Fibroblast of lung (primary cell): Measurements from ENCODE around the gene COL27A1. TPM values are rescaled to one million over a fixed set of nuclear protein-coding genes. Genes with fewer than 3 reads are reported as not detected.

ENCODE experiments used
- DNase-seq, 2 donors: peaks; one replicate each; pipeline versions ENCODE4 v3.0.0 to v3.0.0-alpha.2; 2010; ENCODE audit warnings: low read depth in 2 of 2
- H2AFZ ChIP-seq: 2 replicates; pipeline ENCODE4 v1.5.1; 2012; ENCODE audit warnings: low read length, control low read depth, inconsistent platforms
- H3K27ac ChIP-seq: 2 replicates; pipeline ENCODE4 v1.5.1; 2011; ENCODE audit warnings: low read length, control low read depth; ENCODE audit not compliant: insufficient read depth
- H3K27me3 ChIP-seq: 2 replicates; pipeline ENCODE4 v1.5.1; 2011; ENCODE audit warnings: mild to moderate bottlenecking, low read length; ENCODE audit not compliant: control insufficient read depth, insufficient read depth
- H3K36me3 ChIP-seq: 2 replicates; pipeline ENCODE4 v1.5.1; 2011; ENCODE audit warnings: low read length; ENCODE audit not compliant: control insufficient read depth, insufficient read depth
- H3K4me1 ChIP-seq: 2 replicates; pipeline ENCODE4 v1.5.1; 2011; ENCODE audit warnings: low read length; ENCODE audit not compliant: control insufficient read depth, insufficient read depth; ENCODE audit errors: extremely low read depth
- H3K4me2 ChIP-seq: 2 replicates; pipeline ENCODE4 v1.5.1; 2011; ENCODE audit warnings: low read length, control low read depth; ENCODE audit not compliant: insufficient read depth; ENCODE audit errors: extremely low read depth
- H3K4me3 ChIP-seq, 4 experiments: fragments of 200-600 bp in 1 of 4; sonication (generic) in 1 of 4; replicated peaks in 1 of 4; 2 replicates each; pipeline ENCODE4 v1.5.1; 2011 to 2016; ENCODE audit warnings: low read length in 4 of 4, low read depth in 3 of 4, mild to moderate bottlenecking in 3 of 4, control low read depth in 2 of 4, inconsistent platforms in 1 of 4, mixed read lengths in 1 of 4; ENCODE audit not compliant: insufficient read depth in 1 of 4; ENCODE audit errors: control extremely low read depth in 1 of 4
- H3K79me2 ChIP-seq: 2 replicates; pipeline ENCODE4 v1.5.1; 2012; ENCODE audit warnings: mild to moderate bottlenecking, low read length, inconsistent platforms; ENCODE audit not compliant: control insufficient read depth, insufficient read depth
- H3K9ac ChIP-seq: 2 replicates; pipeline ENCODE4 v1.5.1; 2011; ENCODE audit warnings: mild to moderate bottlenecking, low read length, control low read depth; ENCODE audit not compliant: insufficient read depth
- H3K9me3 ChIP-seq: 2 replicates; pipeline ENCODE4 v1.5.1; 2012; ENCODE audit warnings: low read depth, low read length; ENCODE audit not compliant: control insufficient read depth, insufficient read depth
- H4K20me1 ChIP-seq: 2 replicates; pipeline ENCODE4 v1.5.1; 2011; ENCODE audit warnings: low read length; ENCODE audit not compliant: control insufficient read depth, insufficient read depth; ENCODE audit errors: extremely low read depth
- EZH2 ChIP-seq: IDR thresholded peaks from 2 replicates; pipeline ENCODE4 v1.5.1; 2012; ENCODE audit warnings: low read length, control low read depth, mild to moderate bottlenecking; ENCODE audit errors: missing control alignments
- polyA plus RNA-seq, 2 donors: library from polyadenylated mRNA; depleted of rRNA in 1 of 2; stranded (reverse) in 1 of 2; unstranded in 1 of 2; fragments of >200 nt; gene quantifications; 2 replicates each; pipeline ENCODE4 v1.2.1, GENCODE V29; 2011 to 2012; ENCODE audit warnings: missing spikeins in 1 of 2
- total RNA-seq: library from RNA; depleted of rRNA; stranded (reverse); fragments of >200 nt; gene quantifications from 2 replicates; pipeline ENCODE4 v1.2.1, GENCODE V29; 2014
- TF ChIP-seq, protein P1 (sequence below), 2 donors: IDR thresholded peaks in 1 of 2; conservative IDR thresholded peaks in 1 of 2; 1 replicate in 1 of 2; 2 replicates in 1 of 2; pipeline ENCODE4 v1.5.1; 2011 to 2012; ENCODE audit warnings: low read length in 2 of 2, control low read depth in 1 of 2, inconsistent platforms in 1 of 2, low read depth in 1 of 2, mild to moderate bottlenecking in 1 of 2

COL27A1 gene
- total and polyA plus RNA-seq, 2 donors (not counting 1 experiment from before 2014, with no cell fraction given): 2.4 to 5.4 TPM

DNA sequence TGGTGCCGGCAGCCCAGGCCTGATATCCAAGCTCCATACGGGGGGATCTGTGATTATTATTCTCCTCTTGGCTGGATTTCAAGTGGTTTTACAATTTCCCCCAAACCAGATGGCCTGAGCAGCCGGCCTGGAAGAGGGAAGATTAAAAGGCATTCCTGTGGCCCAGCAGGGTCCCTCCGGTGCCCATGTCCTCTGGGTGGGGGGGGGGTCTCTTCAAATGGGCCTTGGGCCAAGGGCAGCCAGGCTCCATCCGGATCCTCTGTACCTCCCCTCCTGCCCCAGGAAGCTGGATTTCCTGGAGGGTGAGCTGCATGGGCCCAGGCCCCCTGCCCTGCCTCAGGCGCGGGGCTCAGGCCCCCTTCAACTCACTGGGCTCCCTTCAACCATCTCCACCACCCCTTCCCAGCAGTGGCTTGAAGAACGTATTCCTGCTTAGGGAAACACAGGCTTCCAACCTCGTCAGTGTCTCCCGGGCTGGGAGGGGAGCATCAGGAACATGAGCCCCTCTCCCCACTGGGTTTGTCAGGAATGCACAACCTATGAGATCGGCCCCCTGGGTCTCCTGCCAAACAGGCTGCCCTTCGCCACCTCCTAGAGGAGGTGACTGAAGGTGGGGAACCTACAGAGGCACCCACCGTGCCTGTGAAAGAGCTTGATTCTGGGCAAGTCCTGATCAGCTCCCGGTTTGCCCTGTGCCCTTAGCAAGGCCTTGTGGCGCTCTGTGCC is 104.6 kb downstream of the COL27A1 start:
- Histone ChIP-seq H3K27ac (no peak overlapping the region), H3K4me3 (no peak overlapping the region), H3K27me3 (no peaks in the 10 kb centered on the region), H3K36me3 (no peaks in the 10 kb centered on the region), H3K4me1 (no peaks in the 10 kb centered on the region), H2AFZ (no peak overlapping the region), H3K9ac (no peak overlapping the region), H3K4me2 (no peak overlapping the region), H3K79me2 (no peaks in the 10 kb centered on the region), H3K9me3 (no peaks in the 10 kb centered on the region), H4K20me1 (no peaks in the 10 kb centered on the region)
- TF ChIP-seq, protein P1, sequence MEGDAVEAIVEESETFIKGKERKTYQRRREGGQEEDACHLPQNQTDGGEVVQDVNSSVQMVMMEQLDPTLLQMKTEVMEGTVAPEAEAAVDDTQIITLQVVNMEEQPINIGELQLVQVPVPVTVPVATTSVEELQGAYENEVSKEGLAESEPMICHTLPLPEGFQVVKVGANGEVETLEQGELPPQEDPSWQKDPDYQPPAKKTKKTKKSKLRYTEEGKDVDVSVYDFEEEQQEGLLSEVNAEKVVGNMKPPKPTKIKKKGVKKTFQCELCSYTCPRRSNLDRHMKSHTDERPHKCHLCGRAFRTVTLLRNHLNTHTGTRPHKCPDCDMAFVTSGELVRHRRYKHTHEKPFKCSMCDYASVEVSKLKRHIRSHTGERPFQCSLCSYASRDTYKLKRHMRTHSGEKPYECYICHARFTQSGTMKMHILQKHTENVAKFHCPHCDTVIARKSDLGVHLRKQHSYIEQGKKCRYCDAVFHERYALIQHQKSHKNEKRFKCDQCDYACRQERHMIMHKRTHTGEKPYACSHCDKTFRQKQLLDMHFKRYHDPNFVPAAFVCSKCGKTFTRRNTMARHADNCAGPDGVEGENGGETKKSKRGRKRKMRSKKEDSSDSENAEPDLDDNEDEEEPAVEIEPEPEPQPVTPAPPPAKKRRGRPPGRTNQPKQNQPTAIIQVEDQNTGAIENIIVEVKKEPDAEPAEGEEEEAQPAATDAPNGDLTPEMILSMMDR (conservative IDR thresholded peaks at IDR 0.05 in 1 of 2, IDR thresholded peaks at IDR 0.05 in 1 of 2; ENCODE audit: low read depth in 1 of 2, low read length in 2 of 2): no peak
- no peak for TF ChIP-seq EZH2
- no peak for DNase-seq

DNA sequence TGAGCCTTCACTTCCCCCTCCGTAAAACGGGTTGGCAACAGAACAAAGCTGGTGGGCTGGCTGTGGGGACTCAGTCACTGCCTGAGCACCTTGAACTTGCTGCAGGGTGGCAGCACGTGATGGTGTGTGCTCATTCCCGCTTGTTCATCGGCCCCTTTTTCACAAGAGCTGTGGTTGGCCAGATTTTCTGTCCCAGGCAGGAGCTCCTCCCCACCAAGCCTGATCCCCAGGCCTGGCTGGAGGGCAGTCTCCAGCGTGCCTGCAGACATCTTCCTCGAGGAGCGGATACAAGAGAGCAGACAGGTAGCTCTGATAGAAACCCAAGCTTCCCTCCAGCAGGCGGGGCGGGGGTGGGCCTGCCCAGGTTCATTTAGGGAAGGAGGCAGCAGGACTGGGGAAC is 105.7 kb downstream of the COL27A1 start:
- Histone ChIP-seq H3K27ac (no peak overlapping the region), H3K9ac (no peak overlapping the region), H2AFZ (no peak overlapping the region), H3K4me2 (no peak overlapping the region), H3K36me3 (no peaks in the 10 kb centered on the region), H3K4me1 (no peaks in the 10 kb centered on the region), H4K20me1 (no peaks in the 10 kb centered on the region), H3K79me2 (no peaks in the 10 kb centered on the region), H3K9me3 (no peaks in the 10 kb centered on the region), H3K27me3 (no peaks in the 10 kb centered on the region), H3K4me3 (no peak overlapping the region)
- no peak for DNase-seq
- no peak for TF ChIP-seq EZH2

DNA sequence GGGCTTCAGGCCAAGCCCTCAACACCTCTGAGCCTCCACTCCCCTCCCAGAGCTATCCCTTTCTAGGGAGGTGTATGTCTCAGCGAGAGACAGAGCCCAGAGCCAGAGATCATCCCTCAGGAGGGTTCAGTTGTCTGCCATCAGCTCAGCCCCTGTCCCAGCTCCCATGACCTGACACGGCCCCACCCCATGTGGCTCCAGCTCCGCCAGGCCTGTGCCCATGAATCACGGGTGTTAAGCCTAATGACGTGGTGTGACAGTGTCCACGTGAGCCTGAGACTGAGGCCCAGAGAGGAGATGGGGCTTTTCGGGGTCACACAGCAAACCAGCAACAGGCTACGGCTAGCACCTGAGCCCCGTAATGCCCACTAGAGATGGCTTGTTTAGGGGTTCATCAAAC is 106.7 kb downstream of the COL27A1 start:
- Histone ChIP-seq H3K9ac (no peak overlapping the region), H3K4me1 (no peaks in the 10 kb centered on the region), H2AFZ (no peak overlapping the region), H3K9me3 (no peaks in the 10 kb centered on the region), H3K27me3 (no peaks in the 10 kb centered on the region), H3K79me2 (no peaks in the 10 kb centered on the region), H3K36me3 (no peaks in the 10 kb centered on the region), H4K20me1 (no peaks in the 10 kb centered on the region), H3K27ac (no peak overlapping the region), H3K4me2 (no peak overlapping the region), H3K4me3 (no peak overlapping the region)
- TF ChIP-seq EZH2: no peak
- TF ChIP-seq, protein P1 (conservative IDR thresholded peaks at IDR 0.05 in 1 of 2, IDR thresholded peaks at IDR 0.05 in 1 of 2; ENCODE audit: low read depth in 1 of 2, low read length in 2 of 2): no peak
- no peak for DNase-seq
